Ishikawa (cell line): ENCODE data around the gene OSCP1.

Source experiments
- CEBPB ChIP-seq: IDR thresholded peaks from 2 replicates; pipeline ENCODE4 v1.6.1; 2012
- CREB1 ChIP-seq: IDR thresholded peaks from 2 replicates; pipeline ENCODE4 v1.6.1; 2012; ENCODE audit warnings: low read depth
- EGR1 ChIP-seq: IDR thresholded peaks from 2 replicates; pipeline ENCODE4 v1.6.1; 2012
- EP300 ChIP-seq: IDR thresholded peaks from 2 replicates; pipeline ENCODE4 v1.6.1; 2012; ENCODE audit warnings: borderline replicate concordance
- FOXM1 ChIP-seq: IDR thresholded peaks from 2 replicates; pipeline ENCODE4 v1.6.1; 2012; ENCODE audit warnings: low read depth, borderline replicate concordance
- NFIC ChIP-seq: IDR thresholded peaks from 2 replicates; pipeline ENCODE4 v1.6.1; 2012
- RAD21 ChIP-seq: IDR thresholded peaks from 2 replicates; pipeline ENCODE4 v1.6.1; 2012; ENCODE audit warnings: low read depth
- REST ChIP-seq: IDR thresholded peaks from 2 replicates; pipeline ENCODE4 v1.6.1; 2012; ENCODE audit warnings: low read depth, mild to moderate bottlenecking
- TAF1 ChIP-seq: IDR thresholded peaks from 2 replicates; pipeline ENCODE4 v1.6.1; 2012; ENCODE audit warnings: low read depth, mild to moderate bottlenecking
- TCF12 ChIP-seq: IDR thresholded peaks from 2 replicates; pipeline ENCODE4 v1.6.1; 2012; ENCODE audit warnings: low read depth
- TEAD4 ChIP-seq: IDR thresholded peaks from 2 replicates; pipeline ENCODE4 v1.6.1; 2012
- YY1 ChIP-seq: IDR thresholded peaks from 2 replicates; pipeline ENCODE4 v1.6.1; 2012; ENCODE audit warnings: low read depth
- ZBTB7A ChIP-seq: IDR thresholded peaks from 2 replicates; pipeline ENCODE4 v1.6.1; 2012; ENCODE audit warnings: low read depth
- TF ChIP-seq, protein P1 (sequence below): IDR thresholded peaks from 2 replicates; pipeline ENCODE4 v1.6.1; 2012
- TF ChIP-seq, protein P2 (sequence below): IDR thresholded peaks from 2 replicates; pipeline ENCODE4 v1.6.1; 2012

OSCP1 gene

GRCh38 chr1:36446746-36447145, 3.5 kb downstream of the OSCP1 start:
- TF ChIP-seq TCF12 (no peak), REST (no peak), EGR1 (no peak), CEBPB (no peak), RAD21 (no peak), CREB1 (no peak), NFIC (no peak), FOXM1 (no peak), YY1 (no peak), TEAD4 (no peak), EP300 (no peak), TAF1 (no peak), ZBTB7A (no peak)
- TF ChIP-seq, protein P1, sequence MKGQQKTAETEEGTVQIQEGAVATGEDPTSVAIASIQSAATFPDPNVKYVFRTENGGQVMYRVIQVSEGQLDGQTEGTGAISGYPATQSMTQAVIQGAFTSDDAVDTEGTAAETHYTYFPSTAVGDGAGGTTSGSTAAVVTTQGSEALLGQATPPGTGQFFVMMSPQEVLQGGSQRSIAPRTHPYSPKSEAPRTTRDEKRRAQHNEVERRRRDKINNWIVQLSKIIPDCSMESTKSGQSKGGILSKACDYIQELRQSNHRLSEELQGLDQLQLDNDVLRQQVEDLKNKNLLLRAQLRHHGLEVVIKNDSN: no peak
- TF ChIP-seq, protein P2, sequence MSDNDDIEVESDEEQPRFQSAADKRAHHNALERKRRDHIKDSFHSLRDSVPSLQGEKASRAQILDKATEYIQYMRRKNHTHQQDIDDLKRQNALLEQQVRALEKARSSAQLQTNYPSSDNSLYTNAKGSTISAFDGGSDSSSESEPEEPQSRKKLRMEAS: no peak

DNA sequence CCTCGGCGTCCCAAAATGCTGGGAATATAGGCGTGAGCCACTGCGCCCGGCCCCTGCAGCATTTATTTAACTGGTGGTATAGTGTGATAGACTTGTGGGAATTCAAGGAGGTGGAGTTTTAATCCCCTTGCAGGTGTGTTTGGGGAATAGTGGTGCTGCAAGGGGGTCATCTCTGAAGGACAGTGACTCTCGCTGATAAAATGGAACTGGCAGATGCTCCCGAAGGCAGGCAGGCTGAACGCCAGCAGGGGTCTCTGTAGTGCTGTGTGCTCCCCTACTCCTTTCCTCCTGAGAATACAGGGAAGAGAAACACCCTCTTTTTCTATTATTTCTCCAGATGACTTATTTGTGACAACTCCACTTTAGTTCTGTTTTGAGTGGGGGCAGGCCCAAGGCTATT, 4.0 kb downstream of the OSCP1 start:
- TF ChIP-seq TEAD4 (no peak), EGR1 (no peak), EP300 (no peak), FOXM1 (no peak), NFIC (no peak), ZBTB7A (no peak), RAD21 (no peak), CEBPB (no peak), TAF1 (no peak), CREB1 (no peak)
- TF ChIP-seq, protein P1: no peak
- TF ChIP-seq, protein P2: no peak

- TF ChIP-seq EP300 (no peak), TEAD4 (no peak), TCF12 (no peak), REST (no peak), ZBTB7A (no peak), TAF1 (no peak), NFIC (no peak), EGR1 (no peak), CREB1 (no peak), CEBPB (no peak), RAD21 (no peak), YY1 (no peak), FOXM1 (no peak)
- TF ChIP-seq, protein P1: no peak
- TF ChIP-seq, protein P2: no peak
These were observed 7.0 kb downstream of the OSCP1 start for GRCh38 chr1:36443297-36443696.

DNA sequence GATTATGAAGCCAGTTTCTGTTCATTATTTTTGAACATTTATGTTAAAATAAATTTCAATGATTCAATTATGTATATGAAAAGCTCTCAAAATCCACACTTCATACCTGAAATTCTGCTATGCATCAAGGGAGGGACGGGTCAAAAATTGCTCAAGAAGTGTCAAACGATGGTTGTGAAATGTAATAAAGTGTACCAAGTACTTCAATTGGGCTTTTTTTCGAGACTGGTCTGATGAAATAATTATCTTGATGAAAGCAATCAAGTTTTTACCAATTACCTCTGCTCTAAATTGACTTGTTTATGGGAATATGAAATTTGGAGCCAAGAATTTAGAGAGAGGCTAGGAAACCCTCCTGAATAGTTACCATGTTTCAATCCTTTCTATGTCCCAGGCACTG, 7.9 kb downstream of the OSCP1 start:
- TF ChIP-seq NFIC: no peak
- no peak for TF ChIP-seq CEBPB
- no peak for TF ChIP-seq FOXM1
- TF ChIP-seq ZBTB7A: no peak
- TF ChIP-seq, protein P2: no peak
- TF ChIP-seq EGR1: no peak
- no peak for TF ChIP-seq CREB1
- TF ChIP-seq YY1: no peak
- no peak for TF ChIP-seq EP300
- TF ChIP-seq RAD21: no peak
- TF ChIP-seq TAF1: no peak
- TF ChIP-seq REST: no peak
- TF ChIP-seq TCF12: no peak
- TF ChIP-seq, protein P1: no peak
- TF ChIP-seq TEAD4: no peak
